ENCODE measurements around the gene PMEL.
"Not testable (repeated sequence)": the region's sequence is repeated elsewhere in the genome, so short reads cannot be mapped to it uniquely, and the experiment has no call there.

DNA sequence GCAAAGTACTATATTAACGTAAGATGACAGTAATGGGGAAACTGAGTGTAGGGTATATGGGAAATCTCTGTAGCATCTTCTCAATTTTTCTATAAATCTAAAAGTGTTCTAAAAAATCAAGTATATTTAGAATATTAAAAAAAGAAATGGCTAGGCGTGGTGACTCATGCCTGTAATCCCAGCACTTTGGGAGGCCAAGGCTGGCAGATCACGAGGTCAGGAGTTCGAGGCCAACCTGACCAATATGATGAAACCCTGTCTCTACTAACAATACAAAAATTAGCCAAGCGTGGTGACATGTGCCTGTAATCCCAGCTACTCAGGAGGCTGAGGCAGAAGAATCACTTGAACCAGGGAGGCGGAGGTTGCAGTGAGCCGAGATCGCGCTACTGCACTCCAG is 42.2 kb downstream of the PMEL start:
- TF ChIP-seq, protein P1, sequence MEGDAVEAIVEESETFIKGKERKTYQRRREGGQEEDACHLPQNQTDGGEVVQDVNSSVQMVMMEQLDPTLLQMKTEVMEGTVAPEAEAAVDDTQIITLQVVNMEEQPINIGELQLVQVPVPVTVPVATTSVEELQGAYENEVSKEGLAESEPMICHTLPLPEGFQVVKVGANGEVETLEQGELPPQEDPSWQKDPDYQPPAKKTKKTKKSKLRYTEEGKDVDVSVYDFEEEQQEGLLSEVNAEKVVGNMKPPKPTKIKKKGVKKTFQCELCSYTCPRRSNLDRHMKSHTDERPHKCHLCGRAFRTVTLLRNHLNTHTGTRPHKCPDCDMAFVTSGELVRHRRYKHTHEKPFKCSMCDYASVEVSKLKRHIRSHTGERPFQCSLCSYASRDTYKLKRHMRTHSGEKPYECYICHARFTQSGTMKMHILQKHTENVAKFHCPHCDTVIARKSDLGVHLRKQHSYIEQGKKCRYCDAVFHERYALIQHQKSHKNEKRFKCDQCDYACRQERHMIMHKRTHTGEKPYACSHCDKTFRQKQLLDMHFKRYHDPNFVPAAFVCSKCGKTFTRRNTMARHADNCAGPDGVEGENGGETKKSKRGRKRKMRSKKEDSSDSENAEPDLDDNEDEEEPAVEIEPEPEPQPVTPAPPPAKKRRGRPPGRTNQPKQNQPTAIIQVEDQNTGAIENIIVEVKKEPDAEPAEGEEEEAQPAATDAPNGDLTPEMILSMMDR (IDR thresholded peaks at IDR 0.05 in 2 of 3, conservative IDR thresholded peaks at IDR 0.05 in 1 of 3; ENCODE audit: borderline replicate concordance in 1 of 3, insufficient read depth in 1 of 3, low read depth in 2 of 3, low read length in 2 of 3), result not testable (repeated sequence)
- TF ChIP-seq EZH2 (IDR thresholded peaks at IDR 0.05); POLR2AphosphoS5 (IDR thresholded peaks at IDR 0.05; ENCODE audit: low read depth, low read length); CEBPB (IDR thresholded peaks at IDR 0.05; ENCODE audit: low read depth): not testable (repeated sequence)
- TF ChIP-seq, protein P2, sequence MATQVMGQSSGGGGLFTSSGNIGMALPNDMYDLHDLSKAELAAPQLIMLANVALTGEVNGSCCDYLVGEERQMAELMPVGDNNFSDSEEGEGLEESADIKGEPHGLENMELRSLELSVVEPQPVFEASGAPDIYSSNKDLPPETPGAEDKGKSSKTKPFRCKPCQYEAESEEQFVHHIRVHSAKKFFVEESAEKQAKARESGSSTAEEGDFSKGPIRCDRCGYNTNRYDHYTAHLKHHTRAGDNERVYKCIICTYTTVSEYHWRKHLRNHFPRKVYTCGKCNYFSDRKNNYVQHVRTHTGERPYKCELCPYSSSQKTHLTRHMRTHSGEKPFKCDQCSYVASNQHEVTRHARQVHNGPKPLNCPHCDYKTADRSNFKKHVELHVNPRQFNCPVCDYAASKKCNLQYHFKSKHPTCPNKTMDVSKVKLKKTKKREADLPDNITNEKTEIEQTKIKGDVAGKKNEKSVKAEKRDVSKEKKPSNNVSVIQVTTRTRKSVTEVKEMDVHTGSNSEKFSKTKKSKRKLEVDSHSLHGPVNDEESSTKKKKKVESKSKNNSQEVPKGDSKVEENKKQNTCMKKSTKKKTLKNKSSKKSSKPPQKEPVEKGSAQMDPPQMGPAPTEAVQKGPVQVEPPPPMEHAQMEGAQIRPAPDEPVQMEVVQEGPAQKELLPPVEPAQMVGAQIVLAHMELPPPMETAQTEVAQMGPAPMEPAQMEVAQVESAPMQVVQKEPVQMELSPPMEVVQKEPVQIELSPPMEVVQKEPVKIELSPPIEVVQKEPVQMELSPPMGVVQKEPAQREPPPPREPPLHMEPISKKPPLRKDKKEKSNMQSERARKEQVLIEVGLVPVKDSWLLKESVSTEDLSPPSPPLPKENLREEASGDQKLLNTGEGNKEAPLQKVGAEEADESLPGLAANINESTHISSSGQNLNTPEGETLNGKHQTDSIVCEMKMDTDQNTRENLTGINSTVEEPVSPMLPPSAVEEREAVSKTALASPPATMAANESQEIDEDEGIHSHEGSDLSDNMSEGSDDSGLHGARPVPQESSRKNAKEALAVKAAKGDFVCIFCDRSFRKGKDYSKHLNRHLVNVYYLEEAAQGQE (IDR thresholded peaks at IDR 0.05; ENCODE audit: low read depth), result not testable (repeated sequence)
- TF ChIP-seq, protein P3, sequence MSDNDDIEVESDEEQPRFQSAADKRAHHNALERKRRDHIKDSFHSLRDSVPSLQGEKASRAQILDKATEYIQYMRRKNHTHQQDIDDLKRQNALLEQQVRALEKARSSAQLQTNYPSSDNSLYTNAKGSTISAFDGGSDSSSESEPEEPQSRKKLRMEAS (IDR thresholded peaks at IDR 0.05), result not testable (repeated sequence)
